A673 (cell line): ENCODE measurements around the gene CFAP141. TPM values are rescaled to one million over a fixed set of nuclear protein-coding genes. Genes with fewer than 3 reads are reported as not detected.

Experiments
- BruUV-seq: library from RNA; stranded (reverse); fragments of 400-500 nt; replicated peaks from 2 replicates; lab custom pipeline; 2021; lab: Mats Ljungman, UMichigan
- CTCF ChIA-PET: fragments of 300-600 bp; sonication (Branson Sonifier 250); formaldehyde crosslinking; loops from one replicate; lab custom pipeline; 2022; ENCODE audit warnings: antibody characterized with exemption; lab: Charles Lee
- POLR2A ChIA-PET: fragments of 300-600 bp; sonication (Branson Sonifier 250); formaldehyde crosslinking; loops from one replicate; lab custom pipeline; 2022; ENCODE audit warnings: antibody characterized with exemption; ENCODE audit not compliant: low non-redundant PET; lab: Charles Lee
- DNase-seq: peaks from one replicate; pipeline ENCODE4 v3.0.0-alpha.2; 2015; ENCODE audit warnings: low spot score
- H3K27ac ChIP-seq: fragments of 200-600 bp; sonication (generic); 2 replicates; pipeline ENCODE4 v1.5.1; 2016; ENCODE audit warnings: mixed run types, low read depth, mild to moderate bottlenecking, mixed read lengths, antibody characterized with exemption, low read length; ENCODE audit not compliant: poor library complexity, severe bottlenecking
- H3K27me3 ChIP-seq: fragments of 200-600 bp; sonication (generic); replicated peaks from 2 replicates; pipeline ENCODE4 v1.6.1; 2017; ENCODE audit warnings: mixed run types, low read depth, mild to moderate bottlenecking, mixed read lengths, antibody characterized with exemption, low read length; ENCODE audit not compliant: insufficient read depth, poor library complexity
- H3K36me3 ChIP-seq: fragments of 200-600 bp; sonication (generic); 2 replicates; pipeline ENCODE4 v1.6.1; 2016; ENCODE audit warnings: mixed run types, mild to moderate bottlenecking, mixed read lengths, antibody characterized with exemption, low read length; ENCODE audit not compliant: insufficient read depth, poor library complexity, severe bottlenecking
- H3K4me1 ChIP-seq: fragments of 200-600 bp; sonication (generic); 2 replicates; pipeline ENCODE4 v1.6.1; 2017; ENCODE audit warnings: mixed run types, mild to moderate bottlenecking, mixed read lengths, antibody characterized with exemption, low read length; ENCODE audit not compliant: insufficient read depth, poor library complexity, severe bottlenecking
- H3K4me3 ChIP-seq: fragments of 200-600 bp; sonication (generic); 2 replicates; pipeline ENCODE4 v1.5.1; 2016; ENCODE audit warnings: low read depth, mixed run types, mild to moderate bottlenecking, mixed read lengths, low read length; ENCODE audit not compliant: poor library complexity, severe bottlenecking
- H3K9me3 ChIP-seq: fragments of 200-600 bp; sonication (generic); 2 replicates; pipeline ENCODE4 v1.6.1; 2016; ENCODE audit warnings: mixed run types, low read depth, mild to moderate bottlenecking, mixed read lengths, antibody characterized with exemption, low read length; ENCODE audit not compliant: poor library complexity, severe bottlenecking
- CTCF ChIP-seq: fragments of 300-800, 200-600 bp; sonication (generic); conservative IDR thresholded peaks from 2 replicates; pipeline ENCODE4 v1.5.1; 2017; ENCODE audit warnings: low read depth, mild to moderate bottlenecking, antibody characterized with exemption, low read length, moderate library complexity, mixed read lengths
- EZH2 ChIP-seq: fragments of 200-600 bp; sonication (generic); IDR thresholded peaks from 2 replicates; pipeline ENCODE4 v1.6.1; 2017; ENCODE audit warnings: borderline replicate concordance, low read depth, mild to moderate bottlenecking, mixed read lengths, antibody characterized with exemption, low read length; ENCODE audit not compliant: poor library complexity, severe bottlenecking
- intact Hi-C: fragments of 100-400 bp; cut with micrococcal nuclease; formaldehyde crosslinking; loops from one replicate; pipeline ENCODE4 v1.10.0; 2022; ENCODE audit not compliant: unreplicated experiment
- microRNA-seq: library from miRNA; unstranded; fragments of <30 nt; microRNA quantifications from one replicate; pipeline ENCODE4 v1.2.0, GENCODE V29; 2021
- total RNA-seq: library from RNA; stranded (reverse); gene quantifications from 2 replicates; pipeline ENCODE4 v1.2.3, GENCODE V29; 2021

Gene CFAP141
- total RNA-seq, 1 experiment from 2014 or later, result not detected

GRCh38 chr1:154151311-154151710 lies 54.8 kb downstream of the CFAP141 start:
- H3K4me1 ChIP-seq, result no peaks in the 10 kb centered on the region
- H3K4me3 ChIP-seq, result no peak overlapping the region
- TF ChIP-seq CTCF, result no peak
- no peak for TF ChIP-seq EZH2
- POLR2A ChIA-PET, result no interaction called here
- H3K27ac ChIP-seq, result no peak overlapping the region
- DNase-seq, result no peak
- H3K36me3 ChIP-seq, result peaks cover 12% of the 10 kb centered on the region
- CTCF ChIA-PET, result interaction anchor here (0.6 kb wide), 1 partner anchor 42 kb away, joined by 4 read pairs; no protein-coding TSS in a partner anchor
- no peaks in the 10 kb centered on the region for H3K9me3 ChIP-seq
- H3K27me3 ChIP-seq, result no peaks in the 10 kb centered on the region
- intact Hi-C loops, result no loop called here
- BruUV-seq, result no TSS peak

Small RNA genes lying within 50 kb of the gene (microRNA-seq; reads per million reads assigned to microRNA genes)
- gene MIR190B, result 21.8 reads per million, percentile 44 among the genes with 10 or more reads in this experiment

Other genes starting within 250 kb of the CFAP141 start
- 37.8 and 40.8 TPM in 2 replicates for gene CRTC2, start 247.7 kb downstream of the CFAP141 start, total RNA-seq
- 90.7 and 97.3 TPM in 2 replicates for gene SLC39A1, start 242.8 kb downstream of the CFAP141 start, total RNA-seq
- gene CREB3L4, start 238.4 kb downstream of the CFAP141 start, total RNA-seq, result 8.7 and 14.4 TPM in 2 replicates
- 126 and 142 TPM in 2 replicates for gene JTB, start 228.7 kb downstream of the CFAP141 start, total RNA-seq
- gene RAB13, start 220.0 kb downstream of the CFAP141 start, total RNA-seq, result 169 and 206 TPM in 2 replicates
- gene RPS27, start 215.6 kb downstream of the CFAP141 start, total RNA-seq, result 1,464 and 1,548 TPM in 2 replicates
- gene NUP210L, start 51.3 kb downstream of the CFAP141 start, total RNA-seq, result 0.04 and 0.09 TPM in 2 replicates
- 661 and 746 TPM in 2 replicates for gene TPM3, start 14.2 kb downstream of the CFAP141 start, total RNA-seq
- 249 and 269 TPM in 2 replicates for gene UBAP2L, start 14.6 kb upstream of the CFAP141 start, total RNA-seq
- gene HAX1, start 66.3 kb upstream of the CFAP141 start, total RNA-seq, result 129 and 134 TPM in 2 replicates
- gene AQP10, start 114.8 kb upstream of the CFAP141 start, total RNA-seq, result not detected in 2 replicates
- gene ATP8B2, start 119.2 kb upstream of the CFAP141 start, total RNA-seq, result 29.1 and 32.4 TPM in 2 replicates
- 1.6 and 1.9 TPM in 2 replicates for gene IL6R, start 199.0 kb upstream of the CFAP141 start, total RNA-seq